GM18868 (cell line): ENCODE results near the gene WNT7B.
A peak's percentile ranks its signal among the peaks of the same experiment; 100 is the strongest.

Experiments
- ATAC-seq: cut with Tn5 transposase; IDR thresholded peaks from one replicate; pipeline ENCODE4 v1.9.1; 2021; ENCODE audit warnings: mild to moderate bottlenecking, moderate library complexity; ENCODE audit not compliant: unreplicated experiment

WNT7B gene

GRCh38 chr22:45997077-45997776, 20.3 kb upstream of the WNT7B start:
- no peak for ATAC-seq

- peak; percentile 41 for ATAC-seq
Measured at GRCh38 chr22:45996241-45997076, 19.5 kb upstream of the WNT7B start.

- ATAC-seq: no peak
Measured at GRCh38 chr22:45995405-45996101, 18.6 kb upstream of the WNT7B start.

- ATAC-seq: no peak
Measured at GRCh38 chr22:45994491-45995404, 17.8 kb upstream of the WNT7B start.

GRCh38 chr22:45993841-45994240, 16.9 kb upstream of the WNT7B start:
- ATAC-seq: no peak

- no peak for ATAC-seq
Measured at GRCh38 chr22:45993143-45993692, 16.3 kb upstream of the WNT7B start.

- ATAC-seq: no peak
Measured at GRCh38 chr22:45992737-45993136, 15.8 kb upstream of the WNT7B start.

- ATAC-seq: no peak
Measured at GRCh38 chr22:45991098-45991497, 14.1 kb upstream of the WNT7B start.

GRCh38 chr22:45987136-45987861, 10.3 kb upstream of the WNT7B start:
- no peak for ATAC-seq

GRCh38 chr22:45984316-45984916, 7.5 kb upstream of the WNT7B start:
- ATAC-seq: no peak

- no peak for ATAC-seq
Measured at GRCh38 chr22:45983797-45984196, 6.8 kb upstream of the WNT7B start.

GRCh38 chr22:45980761-45981160, 3.8 kb upstream of the WNT7B start:
- ATAC-seq: no peak

GRCh38 chr22:45980268-45980570, 3.3 kb upstream of the WNT7B start:
- ATAC-seq: no peak

- no peak for ATAC-seq
Measured at GRCh38 chr22:45978275-45978713, 1.3 kb upstream of the WNT7B start.

- no peak for ATAC-seq
Measured at GRCh38 chr22:45977551-45978274, 751 bp upstream of the WNT7B start.

- no peak for ATAC-seq
Measured at GRCh38 chr22:45976254-45977002, 534 bp downstream of the WNT7B start.

- ATAC-seq: no peak
Measured at GRCh38 chr22:45975164-45976161, 1.5 kb downstream of the WNT7B start.
